ENCODE results near the gene WNT3A.

DNA sequence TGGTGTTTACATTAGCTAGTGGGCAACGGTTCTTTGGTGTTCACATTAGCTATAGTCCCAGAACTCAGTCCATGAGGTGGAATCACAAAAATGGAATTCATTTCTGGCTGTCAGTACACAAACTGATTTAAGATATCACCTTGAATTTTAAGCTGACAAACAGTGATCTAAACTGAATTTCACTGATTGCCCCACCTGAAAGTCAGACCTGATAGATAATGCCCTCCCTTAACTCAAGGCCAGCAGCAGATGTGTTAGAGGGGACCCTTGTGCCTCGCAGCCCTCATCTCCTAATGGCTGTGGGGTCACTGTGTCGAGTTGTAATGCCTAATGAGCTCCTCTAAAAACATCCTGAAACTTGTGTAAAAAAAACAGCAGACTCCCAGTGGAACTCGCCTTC, 84.3 kb downstream of the WNT3A start:
- no peak for TF ChIP-seq POLR2AphosphoS5 (IDR thresholded peaks at IDR 0.05; ENCODE audit: low read depth, low read length)
- no peak for TF ChIP-seq POLR2A (IDR thresholded peaks at IDR 0.05; ENCODE audit: low read depth, low read length)
- no peak for TF ChIP-seq SPI1 (IDR thresholded peaks at IDR 0.05; ENCODE audit: low read depth, low read length)
- TF ChIP-seq POU2F2 (IDR thresholded peaks at IDR 0.05; ENCODE audit: low read depth, low read length): no peak
- no peak for TF ChIP-seq PAX5 (IDR thresholded peaks at IDR 0.05; ENCODE audit: insufficient read depth, low read length, severe bottlenecking)

Data from GM12891 (cell line).